Measurements from ENCODE around the gene CHRDL2.

DNA sequence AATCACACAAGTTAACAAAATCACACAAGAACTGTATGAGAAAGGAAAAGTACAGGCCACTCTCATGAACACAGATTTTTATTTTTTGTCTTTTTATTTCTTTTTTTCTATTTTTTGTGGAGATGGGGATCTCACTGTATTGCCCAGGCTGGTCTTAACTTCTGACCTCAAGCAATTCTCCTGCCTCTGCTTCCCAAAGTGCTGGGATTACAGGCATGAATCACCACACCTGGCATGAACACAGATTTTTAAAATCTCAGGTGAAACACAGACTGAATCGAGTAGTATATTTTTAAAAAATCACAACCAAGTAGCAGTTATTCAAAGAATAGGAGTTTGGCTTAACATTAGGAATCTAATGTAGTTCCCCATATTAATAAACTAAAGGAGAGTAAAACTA lies 35.7 kb upstream of the CHRDL2 start:
- TF ChIP-seq CTCF (CRISPR knock-in tag; IDR thresholded peaks at IDR 0.05), result no peak
- no peak for TF ChIP-seq KDM3A (CRISPR knock-in tag; IDR thresholded peaks at IDR 0.05; ENCODE audit: low read depth)
- TF ChIP-seq POGZ (CRISPR knock-in tag; IDR thresholded peaks at IDR 0.05), result no peak
- no peak for TF ChIP-seq ZNF619 (CRISPR knock-in tag; IDR thresholded peaks at IDR 0.05)
- TF ChIP-seq TP53 (CRISPR knock-in tag; conservative IDR thresholded peaks at IDR 0.05), result no peak
